Vagina (tissue), 2 donors: Measurements from ENCODE around the gene HOXA6.

ENCODE experiments used
- CTCF ChIP-seq, 3 experiments: fragments of 450-650 bp in 2 of 3; fragments of 200-600 bp in 1 of 3; sonication (generic) in 1 of 3; IDR thresholded peaks; one replicate each; pipeline ENCODE4 v1.5.1; 2017 to 2019; ENCODE audit warnings: antibody characterized with exemption in 3 of 3, mild to moderate bottlenecking in 2 of 3, moderate library complexity in 2 of 3
- POLR2A ChIP-seq, 2 donors: fragments of 450-650 bp; IDR thresholded peaks; one replicate each; pipeline ENCODE4 v1.6.1; 2017; ENCODE audit warnings: antibody characterized with exemption in 2 of 2, mild to moderate bottlenecking in 2 of 2, moderate library complexity in 2 of 2

GRCh38 chr7:27176524-27176845 is 28.9 kb upstream of the HOXA6 start:
- no peak for TF ChIP-seq CTCF (IDR thresholded peaks at IDR 0.05)
- TF ChIP-seq POLR2A (IDR thresholded peaks at IDR 0.05): no peak
